Activated CD8-positive, alpha-beta T cell treated with anti-CD3 and anti-CD28 coated beads for 36 hours (primary cell): Measurements from ENCODE around the gene SCRN1. TPM values are rescaled to one million over a fixed set of nuclear protein-coding genes. Genes with fewer than 3 reads are reported as not detected.

ENCODE experiments used
- ATAC-seq: fragments of 200-7000 bp; cut with Tn5 transposase; one replicate; pipeline ENCODE4 v1.10.0; 2021; ENCODE audit warnings: mild to moderate bottlenecking, moderate library complexity
- CTCF ChIA-PET: fragments of 350-600 bp; sonication (Branson Sonifier 250); formaldehyde crosslinking; loops from one replicate; lab custom pipeline; 2021; ENCODE audit warnings: antibody characterized with exemption; lab: Charles Lee
- POLR2A ChIA-PET: fragments of 350-600 bp; sonication (Branson Sonifier 250); formaldehyde crosslinking; loops from one replicate; lab custom pipeline; 2021; ENCODE audit warnings: antibody characterized with exemption; lab: Charles Lee
- DNase-seq: peaks from one replicate; pipeline ENCODE4 v3.0.0-alpha.2; 2020
- H3K27ac Mint-ChIP-seq: one replicate; pipeline ENCODE4 v1.8.0; 2021; ENCODE audit warnings: mild to moderate bottlenecking, mixed read lengths
- H3K27me3 Mint-ChIP-seq: one replicate; pipeline ENCODE4 v1.8.0; 2021; ENCODE audit warnings: mixed read lengths
- H3K36me3 Mint-ChIP-seq: one replicate; pipeline ENCODE4 v1.8.0; 2021; ENCODE audit warnings: low read depth, mixed read lengths
- H3K4me1 Mint-ChIP-seq: one replicate; pipeline ENCODE4 v1.8.0; 2021; ENCODE audit warnings: low read depth, mixed read lengths
- H3K4me3 Mint-ChIP-seq: one replicate; pipeline ENCODE4 v1.8.0; 2021; ENCODE audit warnings: mild to moderate bottlenecking, moderate library complexity, mixed read lengths
- H3K9me3 Mint-ChIP-seq: one replicate; pipeline ENCODE4 v1.8.0; 2021; ENCODE audit warnings: mixed read lengths
- CTCF ChIP-seq: fragments of 200-600 bp; IDR thresholded peaks from one replicate; pipeline ENCODE4 v1.8.0; 2022; ENCODE audit warnings: antibody characterized with exemption, mild to moderate bottlenecking
- intact Hi-C: fragments of 100-400 bp; cut with micrococcal nuclease; formaldehyde crosslinking; loops from one replicate; pipeline ENCODE4 v1.10.0; 2022
- total RNA-seq, 2 experiments: library from RNA; stranded (reverse); gene quantifications; one replicate each; pipeline ENCODE4 v1.2.3, GENCODE V29; 2021

The SCRN1 gene
- total RNA-seq, 2 experiments from 2014 or later, result 10.8 to 14.7 TPM

- no peak overlapping the region for H3K27ac Mint-ChIP-seq
- TF ChIP-seq CTCF, result no peak
- peaks cover 15% of the 10 kb centered on the region for H3K4me1 Mint-ChIP-seq
- no peak for DNase-seq
- H3K27me3 Mint-ChIP-seq, result peaks cover 22% of the 10 kb centered on the region
- peak overlapping the region; percentile 72 for H3K4me3 Mint-ChIP-seq
- no peaks in the 10 kb centered on the region for H3K36me3 Mint-ChIP-seq
- CTCF ChIA-PET, result no interaction called here
- intact Hi-C loops, result no loop called here
- ATAC-seq, result no peak
- POLR2A ChIA-PET, result no interaction called here
- H3K9me3 Mint-ChIP-seq, result peaks cover 1% of the 10 kb centered on the region
Observed at GRCh38 chr7:29990931-29991330, 1.3 kb upstream of the SCRN1 start.

- H3K4me1 Mint-ChIP-seq, result peaks cover 18% of the 10 kb centered on the region
- CTCF ChIA-PET, result interaction anchor here (1.8 kb wide), 1 partner anchor 12 kb away, joined by 6 read pairs; no protein-coding TSS in a partner anchor
- peaks cover 22% of the 10 kb centered on the region for H3K27me3 Mint-ChIP-seq
- peaks cover 1% of the 10 kb centered on the region for H3K9me3 Mint-ChIP-seq
- TF ChIP-seq CTCF, result no peak
- peak overlapping the region; percentile 76 for H3K4me3 Mint-ChIP-seq
- ATAC-seq (peak; percentile 49), DNase-seq (peak; percentile 42)
- POLR2A ChIA-PET, result interaction anchor here (0.8 to 1.6 kb wide), 3 partner anchors 11 to 39 kb away, joined by 3 read pairs; no protein-coding TSS in a partner anchor
- intact Hi-C loops, result no loop called here
- H3K36me3 Mint-ChIP-seq, result no peaks in the 10 kb centered on the region
- H3K27ac Mint-ChIP-seq, result peak overlapping the region; percentile 86
Observed at GRCh38 chr7:29988424-29989256, 961 bp downstream of the SCRN1 start.

- intact Hi-C loops, result no loop called here
- Mint-ChIP-seq H3K9me3 (peaks cover 1% of the 10 kb centered on the region), H3K27ac (peak overlapping the region; percentile 86), H3K4me1 (peaks cover 18% of the 10 kb centered on the region), H3K36me3 (no peaks in the 10 kb centered on the region), H3K27me3 (peaks cover 23% of the 10 kb centered on the region), H3K4me3 (peak overlapping the region; percentile 76)
- TF ChIP-seq CTCF, result no peak
- DNase-seq (no peak), ATAC-seq (no peak)
- ChIA-PET CTCF (interaction anchor here (1.8 kb wide), 1 partner anchor 11 kb away, joined by 6 read pairs; no protein-coding TSS in a partner anchor), POLR2A (interaction anchor here (0.8 to 1.6 kb wide), 3 partner anchors 10 to 40 kb away, joined by 3 read pairs; no protein-coding TSS in a partner anchor)
Observed at GRCh38 chr7:29987811-29988317, 1.7 kb downstream of the SCRN1 start.

GRCh38 chr7:29987083-29987482 is 2.5 kb downstream of the SCRN1 start:
- CTCF ChIA-PET, result interaction anchor here (1.8 kb wide), 1 partner anchor 10 kb away, joined by 6 read pairs; no protein-coding TSS in a partner anchor
- no peak overlapping the region for H3K4me3 Mint-ChIP-seq
- peaks cover 23% of the 10 kb centered on the region for H3K27me3 Mint-ChIP-seq
- TF ChIP-seq CTCF, result no peak
- ATAC-seq, result no peak
- no peak overlapping the region for H3K27ac Mint-ChIP-seq
- no peaks in the 10 kb centered on the region for H3K9me3 Mint-ChIP-seq
- POLR2A ChIA-PET, result no interaction called here
- peaks cover 18% of the 10 kb centered on the region for H3K4me1 Mint-ChIP-seq
- no peaks in the 10 kb centered on the region for H3K36me3 Mint-ChIP-seq
- intact Hi-C loops, result no loop called here
- no peak for DNase-seq

- no peaks in the 10 kb centered on the region for H3K36me3 Mint-ChIP-seq
- POLR2A ChIA-PET, result no interaction called here
- no peak overlapping the region for H3K27ac Mint-ChIP-seq
- ATAC-seq (no peak), DNase-seq (no peak)
- no peak for TF ChIP-seq CTCF
- H3K4me3 Mint-ChIP-seq, result no peak overlapping the region
- no peaks in the 10 kb centered on the region for H3K9me3 Mint-ChIP-seq
- CTCF ChIA-PET, result interaction anchor here (1.0 kb wide), 1 partner anchor 82 kb away, joined by 3 read pairs; no protein-coding TSS in a partner anchor
- H3K4me1 Mint-ChIP-seq, result peaks cover 2% of the 10 kb centered on the region
- H3K27me3 Mint-ChIP-seq, result peaks cover 1% of the 10 kb centered on the region
- intact Hi-C loops, result no loop called here
Observed at GRCh38 chr7:29980151-29980550, 9.4 kb downstream of the SCRN1 start.
